Kidney capillary endothelial cell (primary cell): ENCODE results near the gene SLC10A1.
"Not testable (repeated sequence)": the region's sequence is repeated elsewhere in the genome, so short reads cannot be mapped to it uniquely, and the experiment has no call there.

ENCODE experiments used
- DNase-seq: peaks from one replicate; pipeline ENCODE4 v3.0.0-alpha.2; 2018; ENCODE audit warnings: low spot score

The SLC10A1 gene

DNA sequence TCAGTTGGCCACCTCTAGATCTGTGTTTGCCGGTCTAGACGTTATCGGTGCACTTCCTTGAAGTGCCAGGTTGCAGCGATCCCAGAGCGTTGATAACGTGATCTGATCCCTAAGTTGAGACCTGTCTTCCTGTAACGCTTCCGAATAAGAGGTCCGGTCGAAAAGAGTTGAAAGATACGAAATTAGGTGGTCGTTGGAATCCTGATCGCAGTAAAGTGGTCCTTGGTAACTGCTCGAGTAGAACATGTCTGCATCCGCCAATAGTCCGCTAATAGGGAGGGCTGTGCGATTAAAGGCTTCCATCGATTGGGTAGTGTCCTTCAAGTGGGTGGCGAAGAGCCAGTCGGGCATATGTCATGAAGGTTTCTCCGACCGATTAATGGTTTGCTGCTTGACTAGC is 27.4 kb downstream of the SLC10A1 start:
- no peak for DNase-seq

DNA sequence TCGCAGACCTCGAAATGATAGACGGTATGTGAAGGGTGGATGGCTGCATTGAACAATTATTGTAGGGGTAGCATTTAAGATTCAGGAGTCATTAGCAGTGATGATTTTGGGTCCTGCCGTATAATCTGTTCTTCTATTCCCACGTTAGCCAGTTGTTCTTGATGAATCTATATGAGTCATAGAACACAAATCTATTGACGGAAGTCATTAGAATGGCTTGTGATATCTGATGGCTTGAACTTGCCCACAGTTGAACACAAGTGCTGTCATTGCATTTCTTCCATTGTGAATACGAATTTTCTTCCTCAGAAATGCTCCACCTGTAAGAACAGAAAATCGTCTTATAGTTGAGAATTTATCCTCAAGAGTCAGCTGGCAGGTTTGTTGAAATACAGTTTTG is 28.2 kb downstream of the SLC10A1 start:
- DNase-seq: peak; percentile 38

DNA sequence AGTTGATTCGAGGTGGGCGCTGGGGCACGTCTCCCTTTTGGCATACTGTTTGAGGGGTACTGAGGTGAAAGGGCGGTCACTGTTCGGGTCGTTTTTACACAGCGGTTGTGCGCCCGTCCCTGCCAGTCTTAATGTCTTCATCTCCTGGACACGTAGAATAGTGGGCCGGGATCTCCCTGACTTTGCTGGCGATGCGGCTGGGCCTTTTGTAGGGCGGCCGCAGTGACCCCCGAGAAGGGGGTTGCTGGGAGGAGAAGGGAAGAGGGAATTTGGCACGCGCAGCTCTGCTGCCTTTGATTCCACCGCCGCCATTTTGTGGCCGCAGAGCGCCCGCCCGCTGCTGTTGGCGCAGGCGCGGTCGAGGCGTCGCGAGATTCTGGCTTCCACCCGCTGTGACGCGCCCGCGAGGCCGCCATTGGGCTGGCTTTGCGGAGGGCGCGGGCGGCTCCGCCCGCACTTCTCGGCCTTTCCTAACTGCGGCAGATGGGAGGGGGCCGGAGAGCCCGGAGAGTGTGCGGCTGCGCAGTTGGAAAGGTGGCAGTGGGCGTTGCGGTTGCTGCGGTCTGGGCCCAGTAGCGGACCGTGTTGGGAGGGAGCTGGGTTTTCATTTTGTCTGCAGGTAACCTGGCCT is 29.6 kb downstream of the SLC10A1 start:
- peak; percentile 90 for DNase-seq

GRCh38 chr14:69766984-69767368 is 30.1 kb downstream of the SLC10A1 start, which contains the start of gene SRSF5:
Gene SRSF5, plus strand, starts transcription at chr14:69767142. Its CDS starts 1,015 bp downstream, at chr14:69768157.
- peak; percentile 90 for DNase-seq

DNA sequence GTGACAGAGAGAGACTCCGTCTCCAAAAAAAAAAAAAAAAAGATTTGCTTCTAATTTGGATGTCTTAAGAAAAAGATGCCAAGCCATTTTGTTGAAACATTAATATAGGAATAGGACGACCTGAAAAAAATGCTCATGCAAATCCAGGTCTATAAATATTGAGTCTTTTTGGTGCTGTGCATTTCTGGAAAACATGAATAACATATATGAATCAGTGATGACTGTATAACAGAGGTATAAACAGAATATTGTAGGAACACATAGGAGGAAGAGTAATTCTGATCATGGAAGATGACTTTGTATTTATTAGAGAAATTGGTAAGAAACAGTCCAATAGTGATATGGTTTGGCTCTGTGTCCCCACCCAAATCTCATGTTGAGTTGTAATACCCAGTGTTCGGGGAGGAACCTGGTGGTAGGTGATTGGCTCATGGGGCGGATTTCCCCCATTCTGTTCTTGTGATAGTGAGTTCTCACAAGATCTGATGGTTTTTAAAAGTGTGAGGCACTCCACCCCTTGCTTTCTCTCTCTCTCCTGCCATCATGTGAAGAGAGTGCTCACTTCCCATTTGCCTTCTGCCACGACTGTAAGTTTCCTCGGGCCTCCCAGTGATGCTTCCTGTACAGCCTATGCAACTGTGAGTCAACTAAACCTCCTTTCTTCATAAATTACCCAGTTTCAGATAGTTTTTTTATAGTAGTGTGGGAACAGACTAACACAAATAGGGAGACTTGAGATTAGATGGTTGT is 33.1 kb downstream of the SLC10A1 start:
- no peak for DNase-seq

DNA sequence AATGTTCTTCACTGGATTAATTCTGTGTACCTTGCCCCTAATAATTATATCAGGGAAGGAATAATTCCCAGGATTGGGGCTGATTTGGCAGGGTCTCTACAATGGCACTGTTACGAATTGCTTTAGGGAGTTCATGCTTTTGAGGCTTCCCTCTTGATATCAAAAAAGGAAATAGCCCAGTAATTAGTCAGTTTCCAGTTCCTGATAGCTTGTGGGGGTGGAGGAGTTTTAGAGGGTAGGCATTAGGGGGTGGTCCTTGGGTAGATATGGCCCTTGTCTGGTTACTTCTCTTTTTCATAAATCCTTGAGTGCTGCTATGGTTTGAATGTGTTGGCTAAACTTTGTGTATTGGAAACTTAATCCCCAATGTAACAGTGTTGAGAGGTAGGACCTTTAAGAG is 36.2 kb downstream of the SLC10A1 start:
- DNase-seq: peak; percentile 74

- DNase-seq: no peak
Measured at GRCh38 chr14:69756298-69756697, 40.7 kb downstream of the SLC10A1 start.

- no peak for DNase-seq
Measured at GRCh38 chr14:69755784-69756183, 41.3 kb downstream of the SLC10A1 start.

GRCh38 chr14:69755296-69755695 is 41.7 kb downstream of the SLC10A1 start:
- no peak for DNase-seq

DNA sequence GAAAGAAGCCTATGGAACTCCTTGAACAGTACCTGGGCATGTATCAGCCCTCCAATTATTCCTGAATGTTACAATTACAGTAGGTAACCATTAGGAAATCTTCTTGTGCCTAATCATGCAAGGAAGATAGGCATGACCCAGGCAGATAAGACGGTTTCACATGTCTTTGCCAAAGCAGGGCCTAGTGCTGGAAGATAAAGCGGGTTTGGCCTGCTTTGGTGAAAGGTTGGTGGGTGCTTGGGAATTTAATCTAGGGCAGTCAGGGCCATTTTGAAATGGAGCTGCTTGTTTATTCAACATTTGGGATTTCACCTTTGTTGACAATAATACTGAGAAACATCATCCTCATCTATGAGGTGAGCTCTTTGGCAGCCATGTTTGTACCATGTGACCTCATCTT is 42.6 kb downstream of the SLC10A1 start:
- DNase-seq: no peak

DNA sequence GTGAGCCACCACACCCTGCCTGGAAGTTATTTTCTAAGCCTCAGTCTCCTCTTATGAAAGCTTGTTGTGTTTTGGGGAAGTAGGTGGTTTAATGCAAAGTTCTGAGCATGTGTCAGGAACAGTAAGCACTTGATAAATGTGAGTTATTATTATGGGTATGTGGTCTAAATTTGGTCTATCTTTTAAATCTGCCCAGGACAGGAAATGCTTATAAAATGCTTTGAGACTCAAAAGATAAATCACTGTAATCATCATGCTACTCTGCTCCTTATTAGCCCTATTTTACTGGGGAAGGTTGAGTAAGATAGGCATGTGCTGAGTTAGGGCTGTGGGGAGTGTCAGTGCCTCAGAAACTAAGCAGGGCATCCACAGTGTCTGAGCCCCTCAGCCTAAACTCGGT is 43.2 kb downstream of the SLC10A1 start:
- no peak for DNase-seq

GRCh38 chr14:69752773-69753172 is 44.3 kb downstream of the SLC10A1 start:
- DNase-seq: no peak

DNA sequence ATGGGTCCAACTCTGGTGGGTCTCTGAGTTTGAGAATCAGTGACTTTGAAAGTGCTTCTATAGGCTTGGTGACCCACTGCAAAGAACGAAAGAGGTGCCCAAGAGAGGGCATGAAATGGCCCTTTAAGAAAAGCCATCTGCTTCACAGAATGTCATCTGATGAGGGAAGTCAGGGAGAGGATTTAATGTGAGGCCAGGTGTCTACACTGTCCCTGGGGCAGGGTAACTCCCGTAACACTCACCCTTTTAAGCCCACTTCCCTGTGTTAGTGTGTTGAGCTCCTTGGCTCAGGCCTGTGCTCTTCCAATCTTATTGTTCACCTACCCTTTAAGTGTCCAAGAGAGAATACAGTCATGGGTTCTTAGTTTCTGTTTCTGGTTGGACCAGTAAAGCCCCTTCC is 46.5 kb downstream of the SLC10A1 start:
- DNase-seq: no peak

- DNase-seq: no peak
Measured at GRCh38 chr14:69749956-69750355, 47.1 kb downstream of the SLC10A1 start.

- DNase-seq: no peak
Measured at GRCh38 chr14:69741055-69741454, 56.0 kb downstream of the SLC10A1 start.

DNA sequence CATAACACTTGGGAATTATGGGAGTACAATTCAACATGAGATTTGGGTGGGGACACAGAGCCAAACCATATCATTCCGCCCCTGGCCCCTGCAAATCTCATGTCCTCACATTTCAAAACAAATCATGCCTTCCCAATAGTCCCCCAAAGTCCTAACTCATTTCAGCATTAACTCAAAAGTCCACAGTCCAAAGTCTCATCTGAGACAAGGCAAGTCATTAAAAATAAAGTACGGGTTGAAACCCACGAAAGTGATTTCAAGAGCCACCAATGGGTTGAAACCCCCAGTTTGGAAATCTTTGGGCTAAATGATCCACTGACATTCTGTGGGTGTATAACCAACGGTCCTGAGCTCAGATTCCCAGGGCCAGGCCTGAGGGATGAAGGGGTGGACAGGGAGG is 60.6 kb downstream of the SLC10A1 start:
- DNase-seq: not testable (repeated sequence)

DNA sequence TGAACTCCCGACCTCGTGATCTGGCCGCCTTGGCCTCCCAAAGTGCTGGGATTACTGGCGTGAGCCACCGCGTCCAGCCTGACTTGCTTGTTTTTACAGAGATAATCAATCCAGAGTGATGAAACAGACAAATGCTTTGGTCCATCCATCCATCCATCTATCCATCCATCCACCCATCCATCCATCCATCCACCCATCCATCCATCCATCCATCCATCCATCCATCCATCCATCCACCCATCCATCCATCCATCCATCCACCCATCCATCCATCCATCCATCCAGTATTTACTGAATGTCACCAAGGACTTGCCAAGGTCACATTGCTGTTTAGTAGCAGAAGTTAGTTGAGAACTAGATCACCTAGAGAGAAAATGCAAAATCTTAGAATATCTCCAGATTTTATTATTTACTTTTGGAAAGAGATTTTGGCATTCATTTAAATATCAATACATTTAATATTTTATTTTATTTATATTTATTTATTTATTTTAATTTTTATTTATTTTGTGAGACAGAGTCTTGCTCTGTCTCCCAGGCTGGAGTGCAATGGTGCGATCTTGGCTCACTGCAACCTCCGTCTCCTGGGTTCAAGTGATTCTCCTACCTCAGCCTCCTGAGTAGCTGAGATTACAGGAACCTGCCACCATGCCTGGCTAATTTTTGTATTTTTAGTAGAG is 65.0 kb downstream of the SLC10A1 start:
- not testable (repeated sequence) for DNase-seq

GRCh38 chr14:69727860-69728259 is 69.2 kb downstream of the SLC10A1 start:
- no peak for DNase-seq

DNA sequence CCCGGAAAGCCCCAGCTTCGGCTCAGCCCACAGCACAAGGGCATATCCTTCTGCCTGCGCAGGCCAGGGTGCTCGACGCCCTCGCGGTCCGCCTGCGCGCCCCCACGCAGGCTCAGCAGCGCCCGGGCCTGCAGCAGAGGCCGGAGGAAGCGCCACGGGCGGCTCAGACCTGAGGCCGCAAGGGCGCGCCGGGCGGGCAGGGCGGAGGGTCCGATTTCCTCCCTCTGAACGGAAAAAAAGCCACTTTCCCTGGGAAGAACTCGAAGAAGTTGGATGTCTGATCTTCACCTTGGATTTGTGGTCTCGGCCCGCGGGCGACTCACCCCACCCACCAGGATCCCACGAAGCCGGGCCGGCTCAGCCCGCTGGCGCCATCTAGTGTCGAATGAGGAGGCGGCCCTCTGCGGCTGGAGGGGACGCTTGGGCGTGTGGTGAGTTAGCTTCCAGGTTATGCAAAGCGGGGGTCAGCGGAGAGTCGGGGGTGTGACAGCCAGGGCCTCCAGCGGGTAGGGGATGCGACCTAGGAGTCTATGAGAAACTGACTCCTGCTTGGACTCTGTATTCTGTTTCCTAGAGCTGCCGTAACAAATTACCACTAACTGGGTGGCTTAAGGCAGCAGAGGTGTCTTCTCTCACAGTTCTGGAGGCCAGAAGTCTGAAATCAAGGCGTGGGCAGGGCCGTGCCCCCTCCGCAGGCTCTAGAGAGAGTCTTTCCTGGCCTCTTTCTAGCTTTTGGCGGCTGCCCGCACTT is 70.1 kb downstream of the SLC10A1 start:
- peak; percentile 79 for DNase-seq
